IPS DF 4.7 (cell line): ENCODE results near the gene EXOC4.
"Not testable (repeated sequence)": the region's sequence is repeated elsewhere in the genome, so short reads cannot be mapped to it uniquely, and the experiment has no call there.

Source experiments
- DNase-seq: peaks from one replicate; pipeline ENCODE4 v3.0.0-alpha.2; 2013; ENCODE audit warnings: low spot score; ENCODE audit errors: extremely low read depth

EXOC4 gene

DNA sequence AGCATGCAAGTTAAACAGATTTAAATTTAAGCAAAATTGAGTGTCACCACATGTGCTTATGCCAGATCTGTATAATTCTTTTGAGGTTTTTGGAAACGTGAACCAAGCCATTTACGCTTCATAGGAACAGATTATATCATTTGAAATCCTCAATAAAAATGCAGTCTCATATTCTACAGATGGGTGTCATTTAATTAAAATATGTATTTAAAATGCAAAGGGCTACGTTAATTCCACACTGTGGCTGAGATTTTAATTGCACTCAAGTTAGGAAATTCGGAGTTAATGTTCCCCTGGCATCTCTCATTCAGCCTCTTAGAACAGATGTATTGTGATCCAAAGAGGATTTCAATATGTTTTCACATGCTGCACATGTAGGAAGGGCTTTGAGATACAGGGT, 709.8 kb downstream of the EXOC4 start:
- DNase-seq: no peak

GRCh38 chr7:133963629-133964028, 710.8 kb downstream of the EXOC4 start:
- no peak for DNase-seq

GRCh38 chr7:133971625-133972024, 718.7 kb downstream of the EXOC4 start:
- DNase-seq: no peak

GRCh38 chr7:133973710-133974109, 720.8 kb downstream of the EXOC4 start:
- no peak for DNase-seq

DNA sequence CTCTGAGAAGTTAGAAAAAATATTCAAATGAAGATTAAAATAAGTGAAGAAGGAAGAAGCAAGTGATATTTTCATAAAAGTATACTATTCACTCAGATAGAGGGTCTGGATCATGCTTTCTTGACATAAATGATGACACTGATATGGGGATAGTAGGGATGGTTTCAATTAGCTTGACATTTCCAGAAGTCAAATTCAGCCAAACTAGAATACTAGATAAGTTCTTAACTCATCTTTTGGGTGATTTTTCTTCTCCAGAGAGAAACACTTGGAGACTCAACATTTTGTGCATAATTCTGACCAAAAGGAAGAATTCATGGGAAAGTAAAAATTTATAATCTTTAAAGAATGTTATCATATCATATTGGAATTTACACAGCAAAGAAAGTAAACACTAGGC, 722.3 kb downstream of the EXOC4 start:
- no peak for DNase-seq

- no peak for DNase-seq
Measured at GRCh38 chr7:133976140-133976539, 723.3 kb downstream of the EXOC4 start.

GRCh38 chr7:133977409-133978274, 724.8 kb downstream of the EXOC4 start:
- no peak for DNase-seq

DNA sequence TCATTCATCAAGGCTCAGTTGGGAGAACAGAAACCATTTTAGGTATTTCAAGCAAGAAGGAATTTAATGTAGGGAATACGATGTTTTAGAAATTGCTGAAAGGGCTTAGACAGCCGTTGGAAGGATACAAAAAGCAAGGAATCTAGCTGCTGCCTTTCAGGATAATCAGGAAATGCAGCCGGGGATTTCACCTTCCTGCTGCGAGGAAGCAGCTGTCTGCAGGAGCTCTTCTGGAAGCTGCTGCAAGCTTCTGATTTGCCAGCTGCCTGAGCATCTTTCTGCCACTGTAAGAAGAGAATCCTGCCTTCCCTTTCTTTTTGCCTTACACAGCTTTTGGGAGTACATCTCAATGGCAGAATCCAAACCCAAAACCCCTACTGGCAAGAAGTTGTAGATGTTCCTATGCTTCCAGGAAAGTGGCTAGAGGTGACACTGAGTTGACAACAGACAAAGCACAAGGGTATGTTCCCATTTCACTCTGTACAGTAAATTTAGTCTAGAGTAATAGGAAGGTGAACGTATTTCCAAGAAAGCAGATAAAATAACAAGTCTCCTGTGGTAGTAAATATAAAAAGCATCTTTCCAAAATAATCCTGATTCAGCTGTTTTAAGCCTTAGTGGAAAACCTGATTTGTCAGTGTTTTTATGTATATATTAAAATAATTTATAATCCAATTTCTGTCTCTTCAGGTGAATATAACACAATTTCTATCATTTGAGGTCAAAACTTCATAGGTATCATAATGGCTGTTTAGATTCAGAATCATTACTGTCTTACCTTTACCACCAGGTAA, 725.8 kb downstream of the EXOC4 start:
- peak; percentile 11 for DNase-seq

GRCh38 chr7:133980804-133981203, 727.9 kb downstream of the EXOC4 start:
- no peak for DNase-seq

- DNase-seq: no peak
Measured at GRCh38 chr7:133983685-133984419, 731.0 kb downstream of the EXOC4 start.

GRCh38 chr7:133985300-133985699, 732.4 kb downstream of the EXOC4 start:
- no peak for DNase-seq

DNA sequence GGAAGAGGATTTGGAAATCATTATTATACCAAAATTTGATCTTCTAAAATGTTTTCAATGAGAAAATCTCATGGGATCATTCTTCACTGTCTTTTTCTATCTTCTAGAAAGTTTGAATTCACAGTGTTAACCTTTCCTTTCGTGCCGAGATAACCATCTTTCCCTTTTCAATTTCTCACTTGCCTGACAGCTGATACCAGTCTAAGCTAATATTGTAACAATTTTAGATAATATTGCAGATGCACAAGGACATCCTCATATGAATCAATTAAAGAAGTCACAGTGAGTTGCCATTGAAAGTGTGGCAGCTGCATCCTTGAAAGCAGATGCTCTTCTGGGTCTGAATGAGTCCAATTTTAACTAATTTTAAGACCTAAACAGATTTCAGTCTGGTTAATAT, 734.7 kb downstream of the EXOC4 start:
- no peak for DNase-seq

DNA sequence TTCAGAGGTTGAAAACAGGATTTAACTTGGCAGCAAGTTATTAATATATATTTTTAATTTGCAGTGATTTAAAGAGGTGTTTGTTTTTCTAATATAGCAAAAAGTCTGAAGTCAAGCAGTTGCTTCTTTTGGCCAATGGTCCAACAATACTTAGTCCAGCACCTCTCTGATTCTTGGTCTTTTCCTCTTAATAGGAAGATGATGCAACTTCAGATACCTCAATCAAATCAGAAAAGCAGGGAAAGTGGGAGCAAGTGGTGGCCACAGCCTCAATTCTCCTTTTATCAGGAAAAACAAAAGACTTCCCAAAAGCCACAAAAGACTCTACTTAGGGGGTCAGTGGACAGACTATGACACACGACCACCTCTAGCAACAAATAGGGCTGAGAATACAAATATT, 740.7 kb downstream of the EXOC4 start:
- no peak for DNase-seq

DNA sequence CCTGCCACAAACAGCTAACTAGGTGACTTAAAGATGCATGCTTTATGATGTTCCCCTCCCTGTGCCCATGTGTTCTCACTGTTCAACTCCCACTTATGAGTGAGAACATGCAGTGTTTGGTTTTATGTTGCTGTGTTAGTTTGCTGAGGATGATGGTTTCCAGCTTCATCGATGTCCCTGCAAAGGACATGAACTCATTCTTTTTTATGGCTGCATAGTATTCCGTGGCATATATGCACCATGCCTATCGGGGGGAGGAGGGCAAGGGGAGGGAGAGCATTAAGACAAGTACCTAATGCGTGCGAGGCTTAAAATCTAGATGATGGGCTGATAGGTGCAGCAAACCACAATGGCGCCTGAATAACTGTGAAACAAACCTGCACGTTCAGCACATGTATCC, 741.2 kb downstream of the EXOC4 start:
- DNase-seq: not testable (repeated sequence)

DNA sequence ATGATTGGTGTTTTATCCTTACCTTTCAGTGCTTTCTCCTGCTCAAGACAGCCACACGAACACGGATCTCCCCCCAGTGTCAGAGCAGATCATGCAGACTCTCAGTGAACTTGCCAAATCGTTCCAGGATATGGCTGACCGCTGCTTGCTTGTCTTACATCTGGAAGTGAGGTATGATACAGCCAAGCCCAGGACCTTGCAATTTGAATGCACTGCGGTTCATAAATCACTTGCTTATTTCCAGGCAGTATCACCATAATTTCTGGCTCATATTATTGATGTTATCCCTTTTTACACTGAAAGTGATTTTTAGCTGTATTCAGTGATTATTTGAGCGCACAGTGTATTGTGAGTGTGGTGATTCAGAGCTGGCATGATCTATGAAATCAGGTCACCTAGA, 744.6 kb downstream of the EXOC4 start:
- no peak for DNase-seq

DNA sequence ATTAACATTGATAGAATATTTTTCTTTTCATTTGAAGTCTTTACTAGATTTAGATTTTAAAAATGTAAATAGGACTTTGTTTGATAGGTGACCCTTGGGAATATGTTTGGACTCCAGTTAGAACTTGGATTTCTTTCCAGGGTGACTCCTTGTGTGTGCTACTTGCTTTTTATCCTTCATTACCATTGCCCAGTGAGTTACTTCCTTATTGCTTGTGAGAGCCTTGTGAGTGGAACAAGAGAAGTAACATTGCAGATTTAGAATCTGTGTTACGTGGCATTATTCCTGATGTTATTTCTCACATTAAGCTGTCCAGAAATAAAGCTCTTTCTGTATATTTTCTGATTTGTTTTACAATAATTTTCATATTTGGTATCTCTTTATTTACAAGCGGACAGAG, 746.3 kb downstream of the EXOC4 start:
- DNase-seq: no peak

DNA sequence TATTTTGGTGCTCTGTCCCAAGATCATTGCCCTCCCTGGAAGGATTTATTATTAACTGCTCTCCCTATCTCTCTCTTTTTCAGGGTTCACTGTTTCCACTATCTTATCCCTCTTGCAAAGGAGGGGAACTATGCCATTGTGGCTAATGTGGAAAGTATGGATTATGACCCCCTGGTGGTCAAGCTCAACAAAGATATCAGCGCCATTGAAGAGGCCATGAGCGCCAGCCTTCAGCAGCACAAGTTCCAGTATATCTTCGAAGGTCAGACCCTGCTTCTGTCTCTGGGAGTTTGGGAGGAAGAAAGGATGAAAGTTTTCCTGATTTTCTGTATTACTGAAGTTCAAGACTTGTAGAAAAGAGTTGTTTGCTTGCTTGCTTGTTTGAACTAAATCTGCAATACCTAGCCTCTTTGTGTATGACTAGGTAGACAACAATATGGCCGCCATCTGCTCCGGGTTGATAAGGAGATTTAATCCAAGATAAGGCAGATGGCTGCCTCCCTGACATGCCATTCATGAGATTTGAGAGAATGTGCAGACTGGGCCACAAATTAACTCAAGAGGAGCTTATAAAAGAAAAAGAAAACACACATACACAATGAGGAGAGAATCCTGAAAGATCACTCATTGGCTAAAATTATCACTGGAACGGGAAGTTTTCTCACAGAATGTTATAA, 752.1 kb downstream of the EXOC4 start:
- DNase-seq: no peak

GRCh38 chr7:134009314-134010110, 756.6 kb downstream of the EXOC4 start:
- DNase-seq: no peak

GRCh38 chr7:134013249-134013648, 760.4 kb downstream of the EXOC4 start:
- DNase-seq: no peak

DNA sequence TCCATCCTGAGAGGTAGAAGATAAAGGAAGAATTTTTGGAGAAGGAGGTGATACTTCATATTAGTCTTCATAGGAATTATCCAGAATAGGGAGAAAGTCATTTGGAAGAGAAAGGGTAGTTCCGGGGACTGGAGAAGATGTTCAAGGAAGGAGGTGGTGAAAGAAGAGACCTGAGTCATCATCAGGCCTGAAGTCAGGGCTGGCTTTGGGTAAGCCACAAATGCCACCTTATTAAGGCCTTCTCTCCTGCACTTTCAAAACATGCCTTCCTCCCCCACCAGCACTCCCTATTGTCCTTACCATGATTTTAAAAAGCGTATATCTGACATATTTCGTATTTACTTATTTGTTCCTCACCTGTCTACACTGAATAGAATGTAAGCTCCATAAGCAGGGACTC, 762.1 kb downstream of the EXOC4 start:
- no peak for DNase-seq
